Upper lobe of left lung (tissue), 6 donors: ENCODE data around the gene EPS15. TPM values are rescaled to one million over a fixed set of nuclear protein-coding genes. Genes with fewer than 3 reads are reported as not detected.

ENCODE experiments used
- ATAC-seq, 2 donors: fragments of 200-7000 bp; cut with Tn5 transposase; one replicate each; pipeline ENCODE4 v1.9.1; 2022; ENCODE audit warnings: mild to moderate bottlenecking in 2 of 2, moderate library complexity in 2 of 2; ENCODE audit not compliant: low FRiP score in 2 of 2
- DNase-seq, 2 donors: peaks; one replicate each; pipeline ENCODE4 v3.0.0-alpha.2; 2019 to 2020
- H3K27ac ChIP-seq, 4 donors: fragments of 200-600 bp; sonication (generic); one replicate each; pipeline ENCODE4 v1.5.1; 2016 to 2019
- H3K27me3 ChIP-seq, 4 donors: fragments of 200-600 bp; sonication (generic); one replicate each; pipeline ENCODE4 v1.5.1; 2017 to 2019
- H3K36me3 ChIP-seq, 4 donors: fragments of 200-600 bp; sonication (generic); one replicate each; pipeline ENCODE4 v1.5.1; 2016 to 2019
- H3K4me1 ChIP-seq, 4 donors: fragments of 200-600 bp; sonication (generic); one replicate each; pipeline ENCODE4 v1.5.1; 2018 to 2019
- H3K4me3 ChIP-seq, 4 donors: fragments of 200-600 bp; sonication (generic); one replicate each; pipeline ENCODE4 v1.5.1; 2017 to 2019; ENCODE audit warnings: mild to moderate bottlenecking in 2 of 4, moderate library complexity in 1 of 4
- H3K9me3 ChIP-seq, 4 donors: fragments of 200-600 bp; sonication (generic); one replicate each; pipeline ENCODE4 v1.5.1; 2018 to 2019
- CTCF ChIP-seq, 6 experiments: fragments of 450-650 bp in 4 of 6; fragments of 200-600 bp in 2 of 6; sonication (generic) in 2 of 6; IDR thresholded peaks; one replicate each; pipeline ENCODE4 v1.5.1; 2016 to 2019; ENCODE audit warnings: antibody characterized with exemption in 6 of 6
- EP300 ChIP-seq, 4 donors: sonication (generic); formaldehyde crosslinking; IDR thresholded peaks; one replicate each; pipeline ENCODE4 v1.5.1; 2017; ENCODE audit warnings: antibody characterized with exemption in 4 of 4, control low read depth in 2 of 4
- POLR2A ChIP-seq, 4 donors: fragments of 450-650 bp; IDR thresholded peaks; one replicate each; pipeline ENCODE4 v1.5.1; 2016 to 2017; ENCODE audit warnings: antibody characterized with exemption in 4 of 4, mild to moderate bottlenecking in 2 of 4
- POLR2AphosphoS5 ChIP-seq, 2 donors: sonication (generic); formaldehyde crosslinking; IDR thresholded peaks; one replicate each; pipeline ENCODE4 v1.5.1; 2017; ENCODE audit warnings: antibody characterized with exemption in 2 of 2
- WGBS, 2 donors: methylation state at CpG; one replicate each; pipeline ENCODE4 v1.1.5; 2017 to 2018; 5-methylcytosine and 5-hydroxymethylcytosine counted together
- total RNA-seq, 6 donors: library from RNA; depleted of rRNA in 4 of 6; stranded (reverse); fragments of >200 nt in 4 of 6; gene quantifications; one replicate each; pipeline versions ENCODE4 v1.1.0 to v1.2.1, GENCODE V29; 2016 to 2021
- donor health status: DM: no; HTN: no; CAD: no; lungs with moderate emphysema.
- donor health status: DM: no; HTN: yes; CAD: no; lungs with severe emphysema.

Gene EPS15
- total RNA-seq, 6 donors from 2014 or later: 50.4 to 181 (median 73.3) TPM

GRCh38 chr1:51425955-51426354 is 93.1 kb downstream of the EPS15 start:
- Histone ChIP-seq H3K27ac (no peak overlapping the region), H3K36me3 (peaks cover 0 to 18% (median 0%) of the 10 kb centered on the region in 4 donors)
- ATAC-seq: no peak

GRCh38 chr1:51425273-51425672 is 93.8 kb downstream of the EPS15 start:
- Histone ChIP-seq H3K4me3 (no peak overlapping the region), H3K27me3 (no peaks in the 10 kb centered on the region), H3K27ac (no peak overlapping the region), H3K4me1 (peaks cover 11 to 17% (median 14%) of the 10 kb centered on the region in 4 donors), H3K9me3 (no peaks in the 10 kb centered on the region), H3K36me3 (peaks cover 0 to 20% (median 0%) of the 10 kb centered on the region in 4 donors)
- no peak for DNase-seq
- TF ChIP-seq POLR2AphosphoS5 (IDR thresholded peaks at IDR 0.05): no peak
- TF ChIP-seq EP300 (IDR thresholded peaks at IDR 0.05): no peak
- TF ChIP-seq CTCF (IDR thresholded peaks at IDR 0.05): no peak
- no peak for TF ChIP-seq POLR2A (IDR thresholded peaks at IDR 0.05)
- 91 to 100% methylated on average over 1 of the region's 1 CpG for WGBS, 2 donors
- ATAC-seq: no peak

More at GRCh38 chr1:51425955-51426354, 93.1 kb downstream of the EPS15 start:
- no peak for TF ChIP-seq CTCF (IDR thresholded peaks at IDR 0.05)
- no peak for TF ChIP-seq POLR2A (IDR thresholded peaks at IDR 0.05)
- TF ChIP-seq POLR2AphosphoS5 (IDR thresholded peaks at IDR 0.05): no peak
- TF ChIP-seq EP300 (IDR thresholded peaks at IDR 0.05): no peak
- WGBS, 2 donors: 82 to 91% methylated on average over 3 of the region's 3 CpGs
- H3K4me1 ChIP-seq: peaks cover 11 to 21% (median 15%) of the 10 kb centered on the region in 4 donors
- DNase-seq: no peak
- H3K9me3 ChIP-seq: no peaks in the 10 kb centered on the region
- H3K27me3 ChIP-seq: no peaks in the 10 kb centered on the region
- H3K4me3 ChIP-seq: no peak overlapping the region

- Histone ChIP-seq H3K9me3 (no peaks in the 10 kb centered on the region), H3K27me3 (no peaks in the 10 kb centered on the region), H3K27ac (peak overlapping the region in 1 of 4 donors; percentile 42), H3K4me1 (peaks cover 4 to 12% (median 11%) of the 10 kb centered on the region in 4 donors), H3K36me3 (peaks cover 0 to 20% (median 0%) of the 10 kb centered on the region in 4 donors), H3K4me3 (no peak overlapping the region)
- ATAC-seq: no peak
- DNase-seq: no peak
- TF ChIP-seq POLR2AphosphoS5 (IDR thresholded peaks at IDR 0.05) (no peak), EP300 (IDR thresholded peaks at IDR 0.05) (no peak), POLR2A (IDR thresholded peaks at IDR 0.05) (no peak), CTCF (IDR thresholded peaks at IDR 0.05) (no peak)
- 69 to 70% methylated on average over 7 of the region's 7 CpGs for WGBS, 2 donors
Measured at GRCh38 chr1:51423073-51423821, 95.8 kb downstream of the EPS15 start.

- TF ChIP-seq CTCF (IDR thresholded peaks at IDR 0.05) (no peak), EP300 (IDR thresholded peaks at IDR 0.05) (no peak), POLR2A (IDR thresholded peaks at IDR 0.05) (no peak), POLR2AphosphoS5 (IDR thresholded peaks at IDR 0.05) (no peak)
- Histone ChIP-seq H3K36me3 (peaks cover 0 to 13% (median 0%) of the 10 kb centered on the region in 4 donors), H3K4me1 (peaks cover 4 to 12% (median 11%) of the 10 kb centered on the region in 4 donors), H3K9me3 (no peaks in the 10 kb centered on the region), H3K27ac (no peak overlapping the region), H3K4me3 (no peak overlapping the region), H3K27me3 (no peaks in the 10 kb centered on the region)
- ATAC-seq: no peak
- 72 to 78% methylated on average over 8 of the region's 8 CpGs for WGBS, 2 donors
- DNase-seq: no peak
Measured at GRCh38 chr1:51422367-51423072, 96.5 kb downstream of the EPS15 start.
